ENCODE results near the gene SHD. TPM values are rescaled to one million over a fixed set of nuclear protein-coding genes. Genes with fewer than 3 reads are reported as not detected.

The SHD gene
- total and polyA plus RNA-seq, 2 of the 8 experiments (the other 6 are each of a cell fraction or from before 2014, with no cell fraction given), result 5.8 to 10.7 TPM

GRCh38 chr19:4324228-4324627 is 45.2 kb downstream of the SHD start:
- no peak overlapping the region for H3K23ac ChIP-seq (ENCODE audit: insufficient read length)
- no peak overlapping the region for H3K56ac ChIP-seq (replicated peaks; ENCODE audit: insufficient read length, low read depth, low read length)
- H3K79me1 ChIP-seq (ENCODE audit: low read depth, low read length), result no peaks in the 10 kb centered on the region
- no peak overlapping the region for H4K91ac ChIP-seq (replicated peaks; ENCODE audit: insufficient read length, low read length)
- H4K20me1 ChIP-seq (replicated peaks in 1 of 2; ENCODE audit: control insufficient read depth in 1 of 2, insufficient read depth in 2 of 2, low read length in 2 of 2), result peaks cover 4 to 11% of the 10 kb centered on the region in 2 experiments
- H3K4ac ChIP-seq (replicated peaks; ENCODE audit: insufficient read length, low read depth, low read length), result no peak overlapping the region
- no peak overlapping the region for H2BK20ac ChIP-seq (ENCODE audit: low read length)
- no peak overlapping the region for H3K18ac ChIP-seq (ENCODE audit: extremely low read depth, low read length)
- ChIA-PET POLR2A (ENCODE audit: partially characterized antibody) (interaction anchor here (2.5 to 7.4 kb wide), 3 partner anchors 14 to 18 kb away, joined by 8 to 86 read pairs (median 25); partner anchors contain the start of genes FSD1 and MPND), CTCF (ENCODE audit: partially characterized antibody) (interaction anchor here (1.4 to 8.2 kb wide), 2 partner anchors 29 to 57 kb away, joined by 3 to 71 read pairs; no protein-coding TSS in a partner anchor)
- no peak overlapping the region for H4K5ac ChIP-seq (ENCODE audit: insufficient read length, low read depth, low read length)
- H2BK120ac ChIP-seq (replicated peaks; ENCODE audit: low read depth, low read length), result no peak overlapping the region
- H3K9me3 ChIP-seq (ENCODE audit: insufficient read depth in 2 of 2, low read depth in 1 of 2, low read length in 1 of 2), result peaks cover 0 to under 1% of the 10 kb centered on the region in 2 experiments; a peak in 1 of 4 replicates
- peaks cover 0 to 4% (median 2%) of the 10 kb centered on the region in 4 experiments; a peak in 4 of 7 replicates for H3K4me1 ChIP-seq (replicated peaks in 1 of 4; ENCODE audit: control insufficient read depth in 3 of 4, insufficient read depth in 4 of 4, low read length in 3 of 4)
- H3K23me2 ChIP-seq (ENCODE audit: low read depth, low read length), result peaks cover 12% of the 10 kb centered on the region; the same call in 1 of the 2 replicates
- no peaks in the 10 kb centered on the region for H3K27me3 ChIP-seq (replicated peaks in 1 of 4; ENCODE audit: control insufficient read depth in 3 of 4, extremely low read depth in 1 of 4, insufficient read depth in 3 of 4, low read length in 3 of 4)
- no peak overlapping the region for H3K4me2 ChIP-seq (ENCODE audit: insufficient read depth in 1 of 2, low read depth in 2 of 2, low read length in 2 of 2)
- no peak overlapping the region for H2BK15ac ChIP-seq (ENCODE audit: low read length)
- no peak overlapping the region for H2AFZ ChIP-seq (ENCODE audit: low read length)
- no peak overlapping the region for H2BK5ac ChIP-seq (ENCODE audit: low read depth, low read length)
- H3K9ac ChIP-seq (replicated peaks in 1 of 4; ENCODE audit: extremely low read depth in 1 of 4, low read depth in 3 of 4, low read length in 3 of 4), result no peak overlapping the region
- FAIRE-seq (no peak), DNase-seq (ENCODE audit: low read depth in 1 of 2, low spot score in 2 of 2) (no peak)
- H2AK5ac ChIP-seq (ENCODE audit: low read depth, low read length), result no peak overlapping the region
- H3K4me3 ChIP-seq (ENCODE audit: extremely low read depth in 1 of 4, insufficient read depth in 2 of 4, low read depth in 3 of 4, low read length in 4 of 4), result no peak overlapping the region
- peaks cover 0 to 16% (median 0%) of the 10 kb centered on the region in 4 experiments; a peak in 2 of 8 replicates for H3K36me3 ChIP-seq (ENCODE audit: control insufficient read depth in 2 of 4, insufficient read depth in 4 of 4, low read length in 3 of 4)
- no peak overlapping the region for H2BK12ac ChIP-seq (ENCODE audit: low read depth, low read length)
- no peak overlapping the region for H3K27ac ChIP-seq (ENCODE audit: low read depth, low read length)
- WGBS, 2 experiments (ENCODE audit: extremely low coverage in 1 of 2, insufficient coverage in 1 of 2, insufficient read length in 1 of 2, insufficient replicate concordance in 2 of 2, low coverage in 1 of 2, low lambda C conversion rate in 2 of 2, missing lambda C conversion rate in 1 of 2), result 93% methylated on average over 12 of the region's 12 CpGs; no CpG with 5 or more reads in 1 of the 2 experiments
- no peak overlapping the region for H4K8ac ChIP-seq (ENCODE audit: extremely low read depth, insufficient read depth, low read length)
- no peak overlapping the region for H3K14ac ChIP-seq (ENCODE audit: insufficient read length)
- H3K79me2 ChIP-seq (ENCODE audit: control insufficient read depth in 1 of 2, insufficient read depth in 2 of 2, low read length in 2 of 2), result no peaks in the 10 kb centered on the region
- no peak for TF ChIP-seq YY1 (IDR thresholded peaks at IDR 0.05; ENCODE audit: low read depth, low read length)
- TF ChIP-seq BCL11A (IDR thresholded peaks at IDR 0.05; ENCODE audit: low read depth in 2 of 2, low read length in 2 of 2), result no peak
- TF ChIP-seq HDAC2 (IDR thresholded peaks at IDR 0.05; ENCODE audit: borderline replicate concordance in 1 of 2, low read depth in 2 of 2, low read length in 2 of 2), result no peak
- no peak for TF ChIP-seq CTBP2 (IDR thresholded peaks at IDR 0.05; ENCODE audit: borderline replicate concordance, insufficient read depth, insufficient read length, low read length)
- TF ChIP-seq RNF2 (IDR thresholded peaks at IDR 0.05; ENCODE audit: borderline replicate concordance, low read depth, low read length, missing control alignments, poor library complexity, severe bottlenecking), result no peak
